Left renal pelvis (tissue), 4 donors: ENCODE measurements around the gene SNTG2. TPM values are rescaled to one million over a fixed set of nuclear protein-coding genes. Genes with fewer than 3 reads are reported as not detected.
A peak's percentile ranks its signal among the peaks of the same experiment; 100 is the strongest.
"Not testable (repeated sequence)": the region's sequence is repeated elsewhere in the genome, so short reads cannot be mapped to it uniquely, and the experiment has no call there.

ENCODE experiments used
- DNase-seq, 4 donors: peaks; one replicate each; pipeline ENCODE4 v3.0.0-alpha.2; 2013; ENCODE audit warnings: low read depth in 4 of 4, low spot score in 3 of 4
- polyA plus RNA-seq, 4 donors: library from polyadenylated mRNA; unstranded; fragments of 120-200 nt; gene quantifications; one replicate each; pipeline ENCODE4 v1.2.1, GENCODE V29; 2013; ENCODE audit not compliant: insufficient read length in 4 of 4

Gene SNTG2
- polyA plus RNA-seq, 4 donors = 1.8 to 2.5 (median 2.4) TPM

DNA sequence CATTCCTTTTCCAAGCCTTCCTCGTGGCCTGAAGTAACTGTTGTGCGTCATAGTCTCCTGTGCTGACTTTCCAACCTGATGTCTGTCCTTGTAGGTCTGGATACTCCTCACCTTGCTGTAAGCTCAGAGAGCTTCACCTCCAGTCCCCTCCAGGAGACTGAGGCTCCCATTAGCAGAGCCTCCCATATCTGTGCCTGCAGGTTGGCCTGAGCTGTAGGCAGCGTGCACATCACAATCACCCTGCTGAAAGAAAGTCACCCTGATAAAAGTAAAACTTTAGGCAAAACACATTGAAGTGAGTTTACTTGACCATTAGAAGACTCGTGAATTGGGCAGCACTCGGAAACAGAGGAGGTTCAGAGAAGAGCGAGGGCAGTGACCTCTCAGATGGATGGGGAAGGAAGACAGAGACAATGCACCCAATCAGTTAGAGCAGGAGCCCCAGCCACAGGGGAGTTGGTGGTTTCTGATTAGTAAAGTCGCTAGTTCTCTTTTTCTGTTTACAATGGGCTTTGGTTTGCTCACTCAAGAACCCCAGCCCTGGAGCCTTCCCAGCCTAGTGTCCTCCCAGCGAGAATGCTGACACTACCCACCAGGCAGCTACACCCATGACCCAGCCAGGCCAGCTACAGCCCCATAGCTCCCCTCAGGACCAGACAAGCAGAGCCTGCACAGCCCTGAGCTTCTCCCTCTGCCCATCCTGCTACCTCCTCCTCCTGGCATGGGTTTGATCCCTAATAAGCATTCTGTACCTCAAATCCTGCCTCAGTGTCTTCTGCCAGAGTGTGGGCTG lies 450.5 kb downstream of the SNTG2 start:
- no peak for DNase-seq

DNA sequence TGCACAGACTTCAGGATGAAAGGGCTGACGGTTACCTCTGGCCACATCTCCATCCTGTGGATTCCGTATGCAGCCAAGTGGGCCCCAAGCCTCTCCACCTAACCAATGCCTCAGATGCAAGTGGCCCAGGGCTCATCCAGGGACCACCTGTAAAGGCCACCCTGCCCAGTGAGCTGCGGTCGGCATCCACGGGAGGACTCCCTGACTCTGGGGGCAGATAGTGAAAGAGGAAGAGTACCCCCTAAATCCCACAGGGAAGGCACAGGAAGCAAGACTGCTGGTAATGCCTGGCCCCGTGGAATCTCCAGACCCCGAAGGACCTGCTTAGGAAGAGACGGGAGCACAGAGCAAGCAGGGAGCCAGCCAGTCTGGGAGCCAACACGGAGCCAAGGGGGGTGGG lies 451.4 kb downstream of the SNTG2 start:
- no peak for DNase-seq

DNA sequence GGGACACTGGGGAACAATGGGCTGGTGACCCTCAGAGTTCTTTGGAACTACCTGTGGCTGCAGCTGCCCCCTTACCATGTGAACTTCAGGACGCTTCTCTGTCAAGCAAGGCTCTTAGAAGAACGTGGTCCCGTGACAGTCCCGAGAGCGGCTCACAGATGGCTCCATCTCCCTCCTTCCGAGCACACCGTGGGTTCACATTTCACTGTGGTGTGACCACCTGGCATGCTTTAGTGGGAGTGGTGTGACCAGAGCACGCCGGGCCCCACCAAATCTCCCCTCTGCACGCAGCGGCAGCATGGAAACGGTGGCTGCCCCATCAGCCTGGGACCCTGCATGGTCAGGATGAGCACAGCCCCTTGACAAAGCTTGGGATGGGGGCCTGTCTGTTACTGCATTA lies 452.9 kb downstream of the SNTG2 start:
- no peak for DNase-seq

DNA sequence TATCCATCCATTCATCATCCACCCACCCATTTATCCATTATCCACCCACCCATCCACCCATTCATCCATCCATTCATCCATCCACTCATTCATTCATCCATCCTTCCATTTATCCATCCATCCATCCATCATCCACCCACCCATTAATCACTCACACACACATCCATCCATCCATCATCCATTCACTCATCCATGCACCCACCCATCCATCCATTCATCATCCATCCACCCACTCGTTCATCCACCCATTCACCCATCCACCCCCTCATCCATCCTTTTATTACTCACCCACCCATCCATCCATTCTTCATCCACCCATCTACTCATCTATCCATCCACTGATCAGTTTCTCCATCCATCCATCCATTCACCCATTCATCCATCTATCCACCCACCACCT lies 454.5 kb downstream of the SNTG2 start:
- no peak for DNase-seq

DNA sequence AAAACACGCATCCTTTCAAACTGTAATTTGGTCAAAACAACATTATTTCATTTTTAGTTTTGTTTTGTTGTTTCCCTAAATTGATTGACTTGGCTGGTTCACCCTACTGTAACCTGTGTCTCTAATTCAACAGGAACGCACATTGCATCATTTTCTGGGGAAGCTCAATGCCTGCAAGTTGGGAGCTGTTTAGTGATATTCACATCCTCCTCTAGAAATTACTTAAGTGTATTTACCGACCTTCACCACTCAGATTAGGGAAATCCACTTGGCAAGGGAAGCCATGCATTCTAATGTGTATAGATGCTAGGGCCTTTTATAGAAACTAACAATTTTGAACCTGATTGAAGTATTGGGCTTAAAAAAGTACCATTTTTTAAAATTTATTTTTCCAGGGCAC lies 455.3 kb downstream of the SNTG2 start:
- no peak for DNase-seq

DNA sequence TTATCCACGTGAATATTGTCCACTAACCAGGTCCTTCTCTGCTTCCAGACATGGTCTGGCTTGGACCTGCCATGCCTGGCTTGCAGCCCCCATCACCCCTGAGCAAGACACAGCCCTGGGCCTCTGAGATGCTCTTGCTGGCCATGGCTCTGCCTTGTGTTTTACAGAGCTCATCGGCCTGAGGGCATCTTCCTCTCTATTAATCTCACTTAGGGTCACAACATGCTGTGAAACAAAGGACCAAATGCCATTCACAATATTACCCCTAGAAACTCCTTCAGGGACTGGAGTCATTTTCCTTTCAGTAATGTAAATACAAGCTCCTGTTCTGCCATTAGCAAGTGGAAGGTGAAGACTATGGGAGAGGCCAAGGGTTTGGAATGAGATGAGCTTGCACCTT lies 455.8 kb downstream of the SNTG2 start:
- no peak for DNase-seq

DNA sequence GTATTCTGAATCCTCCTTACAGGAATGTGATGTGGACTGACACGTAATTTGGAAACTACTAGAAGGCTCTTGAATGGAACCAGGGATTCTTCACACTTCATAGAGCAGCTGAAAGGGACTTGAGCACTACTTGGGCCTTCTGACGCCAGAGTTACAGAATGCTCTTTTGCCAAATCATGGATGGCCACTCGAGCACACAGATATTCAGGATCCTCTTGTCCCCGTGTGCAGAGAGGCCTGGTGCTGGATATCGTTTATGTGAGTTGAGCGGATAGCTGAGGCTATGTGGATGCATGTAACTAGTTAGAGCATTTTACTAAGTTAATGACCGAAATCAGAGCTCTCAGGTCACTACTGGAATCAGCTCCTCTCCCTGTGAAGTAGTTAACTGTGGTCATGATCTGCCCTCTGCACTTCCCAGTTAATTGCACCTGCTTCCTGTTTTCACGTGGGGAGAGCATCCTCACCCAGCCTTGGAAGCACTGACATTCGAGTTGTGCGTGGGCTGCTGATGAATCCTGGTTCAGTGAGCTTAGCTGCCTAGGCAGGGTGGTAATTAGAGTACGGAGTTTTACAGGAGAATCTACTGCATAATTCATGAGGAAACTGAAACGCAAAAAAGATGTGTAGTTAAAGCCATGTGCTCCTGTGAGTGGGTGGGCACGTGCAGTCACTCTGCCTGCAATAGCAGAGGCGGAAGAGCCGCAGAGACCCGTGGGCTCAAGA lies 457.5 kb downstream of the SNTG2 start:
- peak in 2 of 4 donors; percentile 10 to 33 for DNase-seq

DNA sequence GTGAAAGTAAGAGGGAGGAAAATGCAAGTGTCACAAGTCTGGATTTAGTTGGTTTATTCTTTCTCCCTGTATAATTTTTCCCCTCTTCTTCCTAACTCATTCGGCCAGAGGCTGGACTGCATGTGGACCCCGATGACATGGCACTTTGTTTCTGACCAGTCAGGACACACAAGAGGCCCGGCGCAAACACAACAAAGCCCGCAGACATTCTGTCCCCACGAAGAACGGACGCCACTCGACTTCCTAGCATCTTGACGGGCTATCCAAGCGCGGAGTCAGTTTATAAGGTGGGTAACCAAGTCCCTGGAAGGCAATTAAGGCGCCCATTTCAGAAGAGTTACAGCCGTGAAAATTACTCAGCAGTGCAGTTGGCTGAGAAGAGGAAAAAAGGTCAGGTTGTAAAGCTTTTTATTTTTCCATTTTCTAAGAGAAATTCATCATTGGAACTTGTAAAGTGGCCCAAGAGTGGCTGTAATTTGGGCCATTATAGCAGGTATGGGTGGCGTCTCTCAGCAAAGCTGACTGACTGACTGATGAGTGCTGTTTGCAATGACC lies 462.6 kb downstream of the SNTG2 start, which contains the start of gene TPO:
TSS of gene TPO (plus strand) at position 308 of the 555 bp plus-strand sequence. CDS start 946 bp downstream, outside the sequence.
- DNase-seq = no peak

DNA sequence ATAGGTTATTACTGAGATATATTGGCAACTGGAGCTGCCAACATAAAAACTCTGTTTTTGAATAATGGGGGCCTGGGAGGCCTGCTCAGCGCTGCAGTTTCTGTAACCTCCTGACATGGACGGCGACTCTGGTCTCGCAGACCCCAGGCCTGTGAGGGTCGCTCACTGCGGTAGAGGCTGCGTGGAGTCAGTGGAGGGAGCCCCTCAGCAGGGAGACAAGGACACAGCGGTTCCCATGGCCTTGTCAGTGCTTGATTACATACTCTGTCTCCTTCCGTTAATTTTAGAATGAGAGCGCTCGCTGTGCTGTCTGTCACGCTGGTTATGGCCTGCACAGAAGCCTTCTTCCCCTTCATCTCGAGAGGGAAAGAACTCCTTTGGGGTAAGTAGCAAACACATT lies 463.5 kb downstream of the SNTG2 start:
- no peak for DNase-seq

DNA sequence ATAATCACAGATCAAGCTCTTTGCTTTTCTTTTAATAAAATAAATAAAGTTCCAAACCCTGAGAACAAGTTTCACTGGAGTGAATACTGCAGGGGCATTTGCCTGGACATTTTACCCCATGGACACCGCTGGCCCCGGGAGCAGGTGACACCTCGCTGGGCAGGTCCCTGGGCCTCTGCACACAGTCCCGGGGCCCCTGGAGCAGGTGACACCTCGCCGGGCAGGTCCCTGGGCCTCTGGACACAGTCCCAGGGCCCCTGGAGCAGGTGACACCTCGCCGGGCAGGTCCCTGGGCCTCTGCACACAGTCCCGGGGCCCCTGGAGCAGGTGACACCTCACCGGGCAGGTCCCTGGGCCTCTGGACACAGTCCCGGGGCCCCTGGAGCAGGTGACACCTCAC lies 464.3 kb downstream of the SNTG2 start:
- DNase-seq = not testable (repeated sequence)

DNA sequence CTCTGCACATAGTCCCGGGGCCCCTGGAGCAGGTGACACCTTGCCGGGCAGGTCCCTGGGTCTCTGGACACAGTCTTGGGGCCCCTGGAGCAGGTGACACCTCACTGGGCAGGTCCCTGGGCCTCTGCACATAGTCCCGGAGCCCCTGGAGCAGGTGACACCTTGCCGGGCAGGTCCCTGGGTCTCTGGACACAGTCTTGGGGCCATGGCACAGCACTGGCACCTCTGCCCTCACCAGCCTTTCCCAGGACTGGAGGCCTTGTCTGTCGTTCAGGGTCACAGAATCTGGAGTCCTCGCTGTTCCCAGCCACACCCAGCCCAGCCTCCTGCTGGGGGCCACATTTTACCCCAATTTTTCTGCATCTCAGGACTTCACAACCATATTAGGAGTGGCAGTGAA lies 464.9 kb downstream of the SNTG2 start:
- no peak for DNase-seq
